LNCaP clone FGC (cell line): ENCODE data around the gene CHKA.

Experiments used
- DNase-seq: peaks from one replicate; pipeline ENCODE4 v3.0.0-alpha.2; 2011; ENCODE audit warnings: low read depth
- H3K4me3 ChIP-seq: 2 replicates; pipeline ENCODE4 v1.5.1; 2011; ENCODE audit warnings: mild to moderate bottlenecking, low read depth, low read length, control low read depth
- TF ChIP-seq, protein P1 (sequence below): IDR thresholded peaks from 2 replicates; pipeline ENCODE4 v1.5.1; 2012; ENCODE audit warnings: mild to moderate bottlenecking; ENCODE audit not compliant: control insufficient read depth, insufficient read depth; ENCODE audit errors: extremely low read depth

The CHKA gene

DNA sequence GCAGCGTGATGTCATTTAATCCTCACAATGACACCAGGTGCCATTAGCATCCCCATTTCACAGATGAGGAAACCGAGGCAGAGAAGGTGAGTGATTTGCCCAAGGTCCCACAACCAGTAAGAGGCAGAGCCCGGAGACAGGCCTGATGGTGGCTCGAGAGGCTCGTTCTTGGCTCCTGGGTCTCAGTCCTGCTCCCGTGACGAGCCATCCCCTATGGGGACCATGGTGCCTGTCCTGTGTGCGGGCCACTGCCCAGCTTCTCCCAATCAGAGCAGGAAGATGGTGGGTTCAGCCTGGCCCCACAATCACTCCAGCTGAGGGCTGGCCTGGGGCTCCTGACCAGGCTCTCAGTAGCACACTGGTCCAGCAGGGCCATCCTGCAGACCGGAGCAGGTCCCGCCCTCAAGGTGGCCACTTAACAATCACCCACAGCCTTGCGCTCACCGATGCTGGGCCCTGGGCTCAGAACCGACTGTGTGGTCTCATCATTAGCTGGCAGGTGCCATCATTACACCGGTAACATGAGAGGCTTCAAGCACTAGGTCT, 107.5 kb downstream of the CHKA start:
- H3K4me3 ChIP-seq: no peak overlapping the region
- no peak for DNase-seq
- TF ChIP-seq, protein P1, sequence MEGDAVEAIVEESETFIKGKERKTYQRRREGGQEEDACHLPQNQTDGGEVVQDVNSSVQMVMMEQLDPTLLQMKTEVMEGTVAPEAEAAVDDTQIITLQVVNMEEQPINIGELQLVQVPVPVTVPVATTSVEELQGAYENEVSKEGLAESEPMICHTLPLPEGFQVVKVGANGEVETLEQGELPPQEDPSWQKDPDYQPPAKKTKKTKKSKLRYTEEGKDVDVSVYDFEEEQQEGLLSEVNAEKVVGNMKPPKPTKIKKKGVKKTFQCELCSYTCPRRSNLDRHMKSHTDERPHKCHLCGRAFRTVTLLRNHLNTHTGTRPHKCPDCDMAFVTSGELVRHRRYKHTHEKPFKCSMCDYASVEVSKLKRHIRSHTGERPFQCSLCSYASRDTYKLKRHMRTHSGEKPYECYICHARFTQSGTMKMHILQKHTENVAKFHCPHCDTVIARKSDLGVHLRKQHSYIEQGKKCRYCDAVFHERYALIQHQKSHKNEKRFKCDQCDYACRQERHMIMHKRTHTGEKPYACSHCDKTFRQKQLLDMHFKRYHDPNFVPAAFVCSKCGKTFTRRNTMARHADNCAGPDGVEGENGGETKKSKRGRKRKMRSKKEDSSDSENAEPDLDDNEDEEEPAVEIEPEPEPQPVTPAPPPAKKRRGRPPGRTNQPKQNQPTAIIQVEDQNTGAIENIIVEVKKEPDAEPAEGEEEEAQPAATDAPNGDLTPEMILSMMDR: no peak

DNA sequence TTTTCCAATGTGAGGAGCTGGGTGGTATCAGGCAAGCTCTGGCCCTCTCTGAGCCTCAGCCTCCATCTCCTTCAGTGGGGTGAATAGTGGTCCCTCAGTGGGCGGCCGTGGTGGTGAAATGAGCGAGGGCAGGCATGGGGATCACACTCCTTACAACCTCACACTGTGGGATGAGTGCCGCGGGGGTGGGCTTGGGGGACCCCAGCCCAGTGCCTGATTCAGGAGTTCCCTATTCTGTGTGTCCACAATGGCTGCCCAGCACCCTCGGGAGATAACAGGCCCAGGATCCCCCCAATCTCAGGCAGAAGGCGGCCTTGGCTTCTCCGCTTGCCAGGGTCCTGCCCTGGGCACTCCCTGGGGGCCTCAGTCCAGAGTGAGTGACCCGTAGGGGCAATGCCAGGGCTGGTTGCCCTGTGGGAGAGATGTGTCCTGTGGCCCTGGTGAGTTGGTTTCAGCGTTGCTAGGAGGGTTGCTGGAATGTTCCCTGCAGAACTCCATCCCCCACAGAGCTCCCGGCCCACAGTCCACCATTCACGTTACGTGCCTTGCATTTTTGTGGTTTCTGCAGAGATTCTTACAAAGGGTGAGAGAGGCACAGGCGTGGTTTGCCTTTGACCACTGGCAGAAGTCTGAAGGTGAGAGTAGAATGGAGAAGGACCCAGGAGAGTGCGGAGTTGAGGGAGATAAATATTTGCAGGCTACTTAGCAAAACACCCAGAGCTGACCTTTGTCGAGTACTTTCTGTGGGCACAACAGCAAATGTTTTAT, 108.2 kb downstream of the CHKA start:
- DNase-seq: no peak
- TF ChIP-seq, protein P1: no peak
- no peak overlapping the region for H3K4me3 ChIP-seq

DNA sequence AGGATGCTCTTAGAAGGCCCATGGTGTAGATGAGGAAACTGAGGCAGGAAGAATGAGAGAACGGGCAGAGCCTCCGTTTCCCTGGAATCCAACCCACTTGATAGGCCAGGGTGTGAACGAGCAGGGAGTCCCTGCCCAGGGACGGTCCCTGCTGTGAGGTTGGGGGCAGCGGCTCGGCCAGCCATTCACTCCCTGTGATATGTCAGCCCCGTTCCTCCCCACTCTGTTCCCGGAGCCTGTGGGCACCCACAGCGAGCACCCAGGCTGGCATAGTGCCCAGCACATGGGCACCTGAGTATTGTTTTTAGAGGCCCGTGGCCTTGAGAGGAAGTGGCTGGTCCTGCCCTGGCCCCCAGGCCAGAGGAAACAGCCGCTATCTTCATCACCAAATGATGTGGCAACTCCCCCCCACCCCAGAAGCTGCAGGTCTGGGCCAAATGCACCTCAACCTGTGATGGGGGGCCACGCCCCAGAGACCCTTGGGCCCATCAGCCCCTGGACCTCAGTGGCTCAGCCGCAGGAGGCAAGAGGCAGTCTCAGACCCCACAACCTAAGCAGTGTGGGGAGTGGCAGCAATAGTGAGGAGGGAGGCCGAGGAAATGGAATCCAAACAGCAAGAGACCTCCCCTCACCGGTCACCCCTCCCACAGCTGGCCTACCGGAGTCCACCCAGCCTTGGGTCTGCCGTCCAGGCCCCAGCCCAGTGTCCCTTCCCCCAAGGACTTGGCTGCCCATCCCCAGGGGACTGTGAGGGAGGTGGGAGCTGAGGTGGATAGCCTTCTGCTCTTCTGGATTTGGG, 108.9 kb downstream of the CHKA start:
- no peak for DNase-seq
- H3K4me3 ChIP-seq: no peak overlapping the region
- TF ChIP-seq, protein P1: no peak

DNA sequence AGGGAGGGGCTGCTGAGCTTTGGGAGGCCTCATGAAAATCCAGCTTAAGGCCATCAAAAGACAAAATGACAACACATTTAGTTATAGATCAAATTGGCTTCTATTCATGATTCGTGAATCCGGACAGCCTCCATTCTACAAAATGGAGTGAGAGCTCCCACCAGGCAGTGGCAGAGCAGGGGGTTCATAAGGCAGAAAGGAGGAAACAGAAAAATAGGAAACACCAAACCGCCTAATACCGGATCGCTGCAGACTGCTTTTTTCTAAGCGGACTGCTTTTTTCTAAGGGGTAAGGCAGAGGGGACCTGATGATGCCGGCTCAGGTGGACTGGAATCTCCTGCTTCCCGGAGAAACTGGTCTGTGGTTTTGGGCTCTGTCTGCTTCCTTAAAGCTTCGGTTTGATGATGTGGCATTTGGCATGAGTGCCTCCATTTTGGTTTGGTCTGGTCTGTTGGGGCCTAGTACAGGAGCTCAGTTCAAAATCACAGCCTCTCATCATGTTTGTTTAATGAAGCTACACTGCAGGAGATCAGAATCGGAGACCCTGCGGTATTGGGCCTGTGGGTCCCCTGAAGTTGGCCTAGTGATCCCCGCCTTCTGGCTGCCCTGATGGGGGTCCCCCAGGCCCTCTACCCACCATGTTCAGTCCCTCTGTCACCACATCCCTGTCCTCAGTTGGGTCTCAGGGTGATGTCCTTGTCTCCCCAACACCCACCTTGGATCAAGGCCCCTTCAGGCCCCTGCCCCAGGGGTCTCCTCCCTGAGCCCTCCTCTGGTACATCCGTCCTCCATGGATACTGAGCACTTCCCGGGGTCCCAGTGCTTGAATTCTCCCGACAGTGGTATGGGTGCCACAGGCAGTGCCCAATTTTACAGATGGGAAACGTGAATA, 109.9 kb downstream of the CHKA start:
- no peak overlapping the region for H3K4me3 ChIP-seq
- DNase-seq: no peak
- TF ChIP-seq, protein P1: no peak

DNA sequence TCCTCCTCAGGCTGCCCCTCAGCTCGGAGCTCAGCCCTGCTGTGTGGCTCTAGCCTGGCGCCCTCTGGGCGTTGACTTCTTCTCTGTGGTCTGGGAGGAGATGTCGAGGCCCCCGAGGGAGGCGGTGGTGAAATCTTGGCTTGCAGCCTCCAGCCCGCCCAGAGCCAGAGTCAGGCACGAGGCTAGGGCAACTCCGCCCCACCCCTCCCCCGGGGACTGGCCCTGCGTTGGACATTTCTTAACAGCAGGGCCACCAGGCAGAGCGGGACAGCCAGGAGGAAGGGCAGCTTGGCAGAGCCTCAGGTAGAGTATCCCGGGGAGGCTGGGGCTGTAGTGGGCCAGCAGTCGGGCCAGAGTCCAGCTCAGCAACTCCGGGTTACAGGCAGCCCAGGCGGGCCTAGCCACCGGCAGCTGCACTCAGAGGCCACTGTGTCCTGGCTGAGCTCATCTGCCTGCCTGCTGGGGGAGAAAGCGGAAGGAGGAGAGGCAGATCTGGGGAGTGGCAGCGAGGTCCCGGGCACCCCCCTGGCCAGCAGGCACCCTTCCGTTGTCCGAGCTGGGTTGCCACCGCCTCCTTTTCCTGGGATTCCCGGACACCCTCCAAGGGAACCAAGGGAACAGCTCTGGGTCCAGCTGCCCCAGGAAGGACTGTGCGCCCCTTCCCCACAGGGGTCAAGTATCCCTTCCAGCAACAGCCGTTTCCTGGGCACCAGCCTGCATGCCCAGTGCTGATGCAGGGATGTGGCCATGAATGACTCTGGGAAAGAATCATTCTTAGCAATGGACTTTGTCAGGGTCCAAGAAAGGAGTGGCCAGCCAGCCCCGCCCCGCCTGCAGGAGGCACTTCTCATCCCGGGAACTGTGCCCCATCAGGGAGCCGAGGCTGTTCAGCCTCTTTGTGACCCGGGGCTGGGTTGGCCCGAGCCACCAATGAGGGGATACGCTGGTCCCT, 110.8 kb downstream of the CHKA start, which contains the start of gene ALDH3B1:
ALDH3B1 (plus strand) TSS at position 238 of the 952 bp plus-strand sequence. CDS start 4,971 bp downstream, outside the sequence.
- no peak for DNase-seq
- TF ChIP-seq, protein P1: no peak
- H3K4me3 ChIP-seq: no peak within 1 kb of the TSS
